NCI-H2227 (cell line): ENCODE data around the gene RAB33A.

Source experiments
- DNase-seq: peaks from one replicate; lab custom pipeline; 2025; ENCODE audit not compliant: unreplicated experiment; lab: John Stamatoyannopoulos, UW

RAB33A gene

DNA sequence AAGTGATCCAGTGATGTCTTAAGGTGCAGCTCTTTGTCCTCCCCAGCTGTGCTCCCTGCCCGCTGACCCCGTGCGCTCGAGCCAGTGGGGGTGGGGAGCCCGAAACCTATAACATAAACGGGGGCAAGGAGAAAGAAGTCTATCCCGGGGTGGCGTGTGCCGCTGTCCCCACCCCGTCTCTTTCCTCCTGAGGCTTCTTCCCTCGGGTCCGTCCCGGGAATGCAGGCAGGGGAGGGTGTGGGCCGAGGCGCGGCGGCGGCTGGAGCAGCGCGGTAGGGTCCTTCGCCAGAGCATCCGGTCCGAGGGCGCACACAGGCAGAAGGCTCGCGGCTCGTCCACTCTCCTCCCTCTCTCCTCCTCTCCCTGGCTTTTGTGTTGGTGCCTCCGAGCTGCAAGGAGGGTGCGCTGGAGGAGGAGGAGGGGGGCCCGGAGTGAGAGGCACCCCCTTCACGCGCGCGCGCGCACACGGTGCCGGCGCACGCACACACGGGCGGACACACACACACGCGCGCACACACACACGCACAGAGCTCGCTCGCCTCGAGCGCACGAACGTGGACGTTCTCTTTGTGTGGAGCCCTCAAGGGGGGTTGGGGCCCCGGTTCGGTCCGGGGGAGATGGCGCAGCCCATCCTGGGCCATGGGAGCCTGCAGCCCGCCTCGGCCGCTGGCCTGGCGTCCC, at the start of gene RAB33A:
RAB33A (plus strand) TSS at position 517 of the 681 bp plus-strand sequence; CDS start at position 618, 101 bp downstream.
- DNase-seq = peak; percentile 80

- DNase-seq = no peak
Measured at GRCh38 chrX:130124577-130124976, 47.2 kb upstream of the RAB33A start.

DNA sequence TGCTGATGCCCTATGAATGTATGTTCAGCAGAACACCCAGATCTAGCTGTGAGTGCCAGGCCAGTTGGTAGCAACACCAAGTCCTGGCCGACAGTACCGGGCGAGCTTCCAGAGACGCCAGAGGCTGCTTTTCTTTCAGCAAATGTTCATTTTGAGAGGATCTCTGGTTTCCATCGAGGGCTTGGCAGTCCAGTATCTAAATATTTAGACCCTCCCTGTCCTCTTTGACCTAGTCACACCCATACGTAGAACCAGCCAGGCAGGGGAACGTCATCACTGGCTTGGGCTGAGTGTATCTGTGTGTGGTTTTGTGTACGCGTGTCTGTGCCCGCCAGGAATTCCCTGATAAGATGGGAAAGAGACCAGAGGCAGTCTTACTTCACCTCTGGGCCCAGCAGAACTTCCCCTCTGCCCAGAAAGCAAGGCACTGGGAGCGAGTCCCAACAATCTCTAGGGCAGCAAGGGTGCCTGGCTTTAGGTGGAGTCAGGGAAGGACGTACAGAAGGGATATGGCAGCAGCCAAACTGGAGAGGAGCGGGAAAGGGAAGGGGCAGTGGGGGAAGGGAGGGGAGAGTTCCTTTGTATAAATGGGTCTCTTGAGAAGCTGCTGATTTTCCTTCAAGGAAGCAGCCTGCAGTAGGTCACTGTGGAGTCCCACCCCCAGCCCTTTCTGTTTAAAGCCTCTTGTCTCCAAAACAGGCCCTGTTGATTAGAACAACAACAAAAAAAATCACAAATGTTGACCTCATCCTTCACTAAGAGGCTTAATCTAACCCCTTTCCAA, 46.5 kb upstream of the RAB33A start:
- no peak for DNase-seq

GRCh38 chrX:130130990-130131389, 40.8 kb upstream of the RAB33A start:
- DNase-seq = no peak

- no peak for DNase-seq
Measured at GRCh38 chrX:130136496-130136895, 35.3 kb upstream of the RAB33A start.

DNA sequence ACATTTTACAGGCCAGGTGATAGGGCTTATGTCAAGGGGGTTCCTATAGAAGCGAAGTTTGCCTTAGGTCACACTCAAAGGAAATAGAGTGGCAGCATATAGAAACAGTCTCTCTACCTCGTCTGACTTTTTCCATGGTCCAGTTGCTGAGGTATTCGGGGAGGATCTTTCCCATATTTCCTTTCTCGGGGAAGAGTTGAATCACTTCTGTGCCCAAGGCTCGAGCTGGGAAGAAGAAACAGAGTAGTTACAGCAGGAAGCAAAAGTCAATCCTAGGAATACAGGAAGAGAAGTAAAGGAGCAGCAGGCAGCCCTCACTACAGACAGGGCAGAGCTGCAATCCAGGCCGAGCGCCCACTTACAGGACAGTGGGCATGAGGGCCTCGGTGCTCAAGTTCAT, 34.8 kb upstream of the RAB33A start:
- DNase-seq = no peak

DNA sequence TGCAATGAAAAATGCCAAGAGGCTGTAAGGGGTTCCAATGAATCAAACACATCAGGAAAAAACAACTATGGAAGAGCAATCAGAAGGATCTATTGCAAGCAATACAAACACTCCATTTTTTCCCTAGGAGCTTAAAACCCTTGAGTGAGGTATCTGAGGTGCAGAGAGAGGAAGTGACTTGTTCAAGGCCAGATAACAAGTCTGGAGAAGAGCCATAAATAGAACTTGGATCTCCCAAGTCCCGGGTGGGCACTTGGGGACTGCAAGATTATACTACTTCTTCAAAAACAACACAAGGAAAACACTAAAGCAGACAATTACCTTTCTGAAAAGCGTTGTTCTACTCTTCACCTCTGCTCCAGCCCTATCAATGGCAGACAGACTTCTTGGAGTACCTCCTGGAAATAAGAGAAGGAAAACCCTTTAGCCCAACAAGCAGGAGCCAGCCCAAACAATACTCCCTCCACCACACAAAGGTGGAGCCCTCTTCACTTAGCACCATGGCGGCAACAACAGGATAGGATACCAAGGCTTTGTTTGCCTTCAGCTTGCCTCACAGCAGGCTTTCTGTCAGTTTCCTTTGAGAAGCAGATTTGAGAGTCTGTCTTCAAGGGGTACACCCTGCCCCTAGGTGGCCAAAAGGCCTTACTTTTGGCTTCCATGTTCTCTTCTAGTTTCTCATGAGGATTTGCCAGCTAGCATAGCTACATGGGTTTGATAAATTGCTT, 32.1 kb upstream of the RAB33A start:
- DNase-seq = no peak

- DNase-seq = no peak
Measured at GRCh38 chrX:130144509-130144908, 27.3 kb upstream of the RAB33A start.

- no peak for DNase-seq
Measured at GRCh38 chrX:130145123-130145522, 26.6 kb upstream of the RAB33A start.

- no peak for DNase-seq
Measured at GRCh38 chrX:130147631-130148030, 24.1 kb upstream of the RAB33A start.

DNA sequence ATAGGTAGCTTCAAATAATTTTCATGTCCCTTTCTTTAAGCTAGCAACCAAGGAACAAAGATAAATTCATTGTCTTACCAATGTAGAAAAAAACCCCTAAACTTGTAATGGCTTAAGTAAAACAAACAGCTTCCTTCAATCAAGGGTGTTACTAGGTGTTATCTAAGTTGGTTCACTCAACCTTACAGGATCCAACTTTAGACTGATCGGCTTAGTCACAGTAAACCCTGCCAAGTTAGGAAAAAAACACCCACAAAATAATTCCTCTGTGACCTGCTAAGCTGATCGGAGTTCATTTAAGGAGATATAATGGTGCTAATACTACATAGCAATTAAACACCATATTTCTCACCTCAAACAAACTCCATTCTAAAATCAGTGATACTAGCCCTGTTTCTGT, 16.2 kb upstream of the RAB33A start:
- DNase-seq = no peak

- DNase-seq = no peak
Measured at GRCh38 chrX:130158311-130158710, 13.5 kb upstream of the RAB33A start.

DNA sequence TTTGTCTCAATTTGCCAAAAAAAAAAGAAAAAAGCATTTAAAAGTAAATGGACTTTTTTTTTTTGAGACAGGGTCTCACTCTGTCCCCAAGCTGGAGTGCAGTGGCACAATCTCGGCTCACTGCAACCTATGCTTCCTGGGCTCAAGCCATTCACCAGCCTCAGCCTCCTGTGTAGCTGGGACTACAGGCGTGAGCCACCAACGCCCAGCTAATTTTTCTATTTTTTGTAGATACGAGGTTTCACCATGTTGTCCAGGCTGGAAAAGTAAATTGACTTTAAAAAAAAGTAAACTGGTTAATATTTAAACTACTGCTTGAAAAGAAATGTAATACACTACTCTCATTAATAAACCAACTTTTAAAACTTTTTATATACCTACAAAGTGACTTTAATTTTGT, 12.0 kb upstream of the RAB33A start:
- DNase-seq = no peak

- no peak for DNase-seq
Measured at GRCh38 chrX:130162094-130162735, 9.5 kb upstream of the RAB33A start.

DNA sequence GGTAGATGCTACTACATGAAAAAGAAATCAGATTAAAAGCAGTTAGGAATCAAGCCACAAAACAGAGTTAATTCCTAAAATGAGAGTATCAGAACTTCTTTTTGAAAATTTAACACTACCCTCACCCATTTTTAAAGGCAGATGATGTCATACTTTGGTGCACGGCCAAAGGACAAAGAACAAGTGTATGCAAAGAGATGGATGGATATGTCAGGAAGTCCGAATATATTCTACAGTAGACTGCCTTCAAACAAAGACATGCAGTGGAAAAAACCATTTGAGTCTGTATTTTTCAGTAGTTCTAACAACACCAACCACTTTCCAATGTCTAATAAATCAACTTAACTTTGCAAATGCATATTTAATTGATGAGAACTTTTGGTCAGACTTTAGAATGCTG, 8.4 kb upstream of the RAB33A start:
- no peak for DNase-seq

- DNase-seq = no peak
Measured at GRCh38 chrX:130165181-130165702, 6.5 kb upstream of the RAB33A start.

DNA sequence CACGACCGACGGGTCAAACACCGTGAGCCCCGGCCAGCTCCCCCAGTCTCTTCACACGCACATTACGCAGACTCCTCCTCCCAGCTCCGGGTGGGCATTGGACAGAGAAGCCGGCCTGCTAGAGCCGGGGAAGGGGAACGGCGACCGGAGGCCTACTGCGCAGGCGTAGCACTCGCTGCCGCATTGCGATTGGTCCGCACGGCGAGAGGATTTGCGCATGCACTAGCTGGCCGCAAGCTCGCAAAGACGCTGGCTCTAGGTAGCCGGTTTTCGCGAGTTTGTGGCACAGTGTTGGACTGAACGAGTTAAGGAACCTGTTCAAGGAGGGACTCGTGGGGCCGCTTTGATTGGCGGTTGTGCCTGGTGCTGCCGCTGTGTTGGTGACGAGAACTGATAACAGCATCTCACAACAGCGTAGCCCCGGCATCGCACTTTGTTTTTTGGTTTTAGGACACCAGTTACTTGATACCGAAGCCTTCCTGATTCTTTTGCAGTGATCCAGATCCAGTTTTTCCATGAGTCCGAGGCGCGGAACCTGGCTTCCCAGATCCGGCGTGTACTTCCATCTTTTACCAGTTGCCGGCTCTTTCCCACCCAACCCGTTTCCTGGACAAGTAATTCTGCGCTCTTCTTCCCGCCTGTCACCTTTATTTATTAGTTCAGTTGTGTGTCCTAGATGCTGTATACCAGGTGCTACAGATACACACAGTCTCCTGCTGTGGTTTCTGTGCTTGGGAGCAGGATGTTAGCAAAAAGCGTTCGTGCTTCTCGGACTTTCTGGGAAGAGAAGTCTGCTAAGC, 5.9 kb upstream of the RAB33A start, which contains the start of gene AIFM1:
AIFM1 (minus strand) TSS at position 139 of the 800 bp plus-strand sequence. CDS start 185 bp downstream, outside the sequence.
- peak; percentile 98 for DNase-seq

- DNase-seq = no peak
Measured at GRCh38 chrX:130166503-130166777, 5.3 kb upstream of the RAB33A start.

GRCh38 chrX:130167040-130167439, 4.7 kb upstream of the RAB33A start:
- DNase-seq = no peak

DNA sequence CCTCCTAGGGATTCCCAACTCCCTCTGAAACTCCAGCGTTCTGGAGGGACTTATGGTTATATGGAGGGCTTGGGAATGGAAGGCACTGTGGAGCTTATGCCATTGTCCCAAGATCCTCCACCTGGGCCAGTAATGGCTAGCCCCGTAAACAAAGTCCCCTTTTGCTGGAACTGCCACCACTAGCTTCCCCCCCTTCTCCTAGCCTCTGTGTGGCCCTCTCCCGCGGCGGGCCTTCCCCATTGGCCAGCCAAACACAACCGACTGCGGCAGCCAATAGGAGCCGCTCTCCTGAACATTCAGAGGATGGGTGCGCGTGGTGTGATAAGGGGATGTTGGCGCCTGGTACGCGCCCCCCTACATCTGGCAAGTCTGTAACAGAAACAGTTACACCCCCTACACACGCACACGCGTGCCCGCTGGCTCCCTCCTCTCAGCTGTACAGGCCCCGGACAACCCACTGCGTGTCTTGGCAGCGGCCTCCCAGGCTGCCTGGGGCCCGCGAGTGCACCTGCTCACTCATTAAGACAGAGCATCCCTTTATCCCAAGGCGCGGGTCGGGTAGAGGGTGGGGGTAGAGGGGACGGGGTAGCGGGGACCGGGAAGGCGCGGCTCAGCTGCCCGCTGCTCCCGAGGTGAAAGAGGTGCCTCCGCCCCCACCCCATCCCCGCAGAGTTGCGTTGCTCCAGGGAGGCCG, 863 bp upstream of the RAB33A start:
- DNase-seq = peak; percentile 94
